ENCODE data around the gene UHRF1.

Gene UHRF1

DNA sequence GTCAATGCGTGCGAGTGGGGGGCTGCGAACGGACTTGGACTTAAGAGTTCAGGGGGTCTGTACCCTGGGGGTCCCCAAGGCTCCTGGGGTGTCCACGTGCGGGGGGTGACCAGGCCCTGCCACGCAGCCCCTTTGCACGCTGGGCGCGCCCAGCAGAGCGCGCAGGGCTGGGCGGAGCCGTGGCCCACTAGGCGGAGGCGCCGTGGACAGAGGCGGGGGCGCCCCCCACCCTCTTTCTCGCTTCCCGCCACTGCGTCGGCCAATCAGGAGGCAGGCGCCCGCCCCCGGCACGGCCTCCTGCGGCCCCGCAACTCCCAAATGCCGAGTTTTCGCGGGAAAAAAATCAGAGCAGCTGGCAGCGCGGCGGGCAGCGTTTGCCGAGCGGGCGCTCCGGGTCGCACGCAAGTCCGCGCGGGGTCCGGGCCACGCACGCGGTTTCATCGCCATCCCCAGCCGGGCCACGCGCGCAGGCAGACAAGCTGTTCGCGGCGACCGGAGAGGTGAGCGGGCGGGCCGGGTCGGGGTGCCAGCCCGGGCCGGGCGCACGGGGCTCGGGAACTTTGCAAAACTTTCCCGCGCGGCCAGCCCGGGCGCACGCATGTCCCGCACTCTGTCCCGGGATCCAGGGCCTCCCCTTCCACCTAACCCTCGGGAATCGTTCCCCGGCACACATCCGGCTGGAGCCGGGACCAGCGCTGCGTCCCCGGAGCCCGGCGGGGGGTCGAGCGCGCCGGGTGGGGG is at the start of gene UHRF1:
Gene UHRF1, plus strand, starts transcription at position 346 of the 741 bp plus-strand sequence. CDS start 1,385 bp downstream, outside the sequence.
- Histone ChIP-seq H3K9ac (ENCODE audit: low read depth in 1 of 2, low read length in 2 of 2) (peak within 1 kb of the TSS in 1 of 2 donors; percentile 49), H3K4me1 (ENCODE audit: control insufficient read depth in 2 of 2, insufficient read depth in 2 of 2, low read length in 2 of 2) (peaks cover 17 to 19% of the 10 kb centered on the region in 2 donors), H3K27me3 (ENCODE audit: control insufficient read depth in 2 of 2, insufficient read depth in 2 of 2, low read length in 2 of 2) (no peaks in the 10 kb centered on the region), H3K27ac (ENCODE audit: low read depth in 2 of 2, low read length in 2 of 2) (no peak within 1 kb of the TSS), H3K9me3 (ENCODE audit: control insufficient read depth in 2 of 2, low read length in 2 of 2) (no peaks in the 10 kb centered on the region), H3K4me3 (ENCODE audit: low read length in 2 of 2) (peak within 1 kb of the TSS; percentile 74), H3K36me3 (ENCODE audit: control insufficient read depth in 2 of 2, insufficient read depth in 2 of 2, low read length in 2 of 2) (no peaks in the 10 kb centered on the region)

DNA sequence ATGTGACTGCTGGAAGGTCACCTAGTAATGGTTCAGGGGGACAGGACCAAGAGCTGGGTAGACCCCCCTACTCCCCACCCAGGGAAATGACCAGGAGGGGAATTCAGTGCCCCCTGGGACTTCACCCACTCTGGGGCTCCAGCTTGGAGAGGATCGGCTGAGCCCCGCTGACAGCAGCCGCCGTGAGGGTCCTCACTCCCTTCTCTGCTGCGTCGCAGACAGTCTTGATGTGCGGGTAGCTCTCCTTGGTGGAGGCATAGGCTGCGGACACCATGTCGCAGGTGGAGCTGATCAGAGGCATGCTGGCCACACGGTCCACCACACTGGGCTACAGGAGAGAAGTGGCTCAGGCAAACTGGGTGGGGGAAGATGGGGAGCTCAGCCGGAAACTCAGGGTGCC is 49.6 kb upstream of the UHRF1 start:
- Histone ChIP-seq H3K27me3 (ENCODE audit: control insufficient read depth in 2 of 2, insufficient read depth in 2 of 2, low read length in 2 of 2) (no peaks in the 10 kb centered on the region), H3K4me3 (ENCODE audit: low read length in 2 of 2) (no peak overlapping the region), H3K27ac (ENCODE audit: low read depth in 2 of 2, low read length in 2 of 2) (no peak overlapping the region), H3K36me3 (ENCODE audit: control insufficient read depth in 2 of 2, insufficient read depth in 2 of 2, low read length in 2 of 2) (peaks cover 20 to 29% of the 10 kb centered on the region in 2 donors), H3K9ac (ENCODE audit: low read depth in 1 of 2, low read length in 2 of 2) (no peak overlapping the region), H3K4me1 (ENCODE audit: control insufficient read depth in 2 of 2, insufficient read depth in 2 of 2, low read length in 2 of 2) (peaks cover 5 to 9% of the 10 kb centered on the region in 2 donors), H3K9me3 (ENCODE audit: control insufficient read depth in 2 of 2, low read length in 2 of 2) (no peaks in the 10 kb centered on the region)

DNA sequence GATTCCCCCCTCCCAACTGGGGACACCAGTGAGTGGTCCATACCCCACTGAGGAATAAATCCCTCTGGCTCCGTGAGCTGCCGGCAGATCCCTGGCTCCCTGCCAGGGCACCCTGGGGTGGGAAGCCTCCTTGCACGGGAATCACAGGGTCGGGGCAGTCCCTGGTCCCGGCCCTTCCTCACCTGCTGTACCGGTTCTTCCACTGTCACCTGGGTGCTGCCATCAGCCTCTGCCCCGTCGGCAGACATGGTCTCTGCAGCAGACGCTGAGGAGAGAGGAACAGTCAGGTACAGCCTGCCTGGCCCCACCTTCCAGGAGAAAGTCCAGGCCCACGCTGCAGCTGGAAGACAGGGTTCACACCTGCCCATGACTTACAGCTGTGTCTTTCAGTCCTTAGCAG is 48.2 kb upstream of the UHRF1 start:
- Histone ChIP-seq H3K4me1 (ENCODE audit: control insufficient read depth in 2 of 2, insufficient read depth in 2 of 2, low read length in 2 of 2) (peaks cover 5 to 9% of the 10 kb centered on the region in 2 donors), H3K9me3 (ENCODE audit: control insufficient read depth in 2 of 2, low read length in 2 of 2) (no peaks in the 10 kb centered on the region), H3K27ac (ENCODE audit: low read depth in 2 of 2, low read length in 2 of 2) (peak overlapping the region; percentile 71 to 72), H3K4me3 (ENCODE audit: low read length in 2 of 2) (no peak overlapping the region), H3K36me3 (ENCODE audit: control insufficient read depth in 2 of 2, insufficient read depth in 2 of 2, low read length in 2 of 2) (peaks cover 11 to 20% of the 10 kb centered on the region in 2 donors), H3K27me3 (ENCODE audit: control insufficient read depth in 2 of 2, insufficient read depth in 2 of 2, low read length in 2 of 2) (no peaks in the 10 kb centered on the region), H3K9ac (ENCODE audit: low read depth in 1 of 2, low read length in 2 of 2) (peak overlapping the region in 1 of 2 donors; percentile 42)

DNA sequence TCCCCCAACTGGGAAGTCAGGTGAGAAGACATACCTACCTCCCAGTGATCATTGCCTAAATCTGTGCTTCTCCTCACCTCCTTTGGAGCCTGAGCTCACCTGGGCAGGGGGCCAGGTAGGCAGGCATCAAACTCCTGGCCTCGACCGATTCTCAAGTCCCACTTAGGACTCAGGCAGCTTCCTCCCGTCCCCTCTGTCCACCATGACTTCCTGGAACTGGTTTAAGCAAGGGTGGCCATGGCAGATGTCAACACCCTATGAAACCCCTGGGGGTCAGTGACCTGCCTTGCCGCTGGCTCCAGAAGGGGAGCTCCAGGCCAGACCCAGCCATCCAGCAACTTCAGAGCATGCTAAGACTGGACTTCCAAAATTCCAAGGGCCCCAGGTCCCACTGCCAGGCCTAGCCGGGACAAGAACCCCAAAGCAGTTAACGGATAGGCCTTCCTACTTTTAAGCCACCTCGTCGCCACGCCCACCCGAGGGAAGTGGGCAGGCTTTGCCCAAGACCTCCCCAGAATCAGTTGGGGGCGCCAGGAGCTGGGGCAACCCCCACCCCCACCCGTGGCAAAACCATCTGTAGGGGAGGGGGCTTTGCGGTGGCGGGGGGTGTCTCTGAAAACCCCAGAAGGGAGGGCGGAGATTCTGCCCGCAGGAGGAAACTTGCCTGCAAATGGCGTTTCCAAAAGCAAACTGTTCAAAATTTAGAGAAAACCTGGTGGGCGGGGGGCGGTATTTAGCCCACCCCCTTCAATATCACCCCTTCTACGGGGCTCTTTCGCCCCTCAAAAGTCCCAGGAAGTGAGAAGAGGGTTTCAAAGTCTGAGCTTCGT is 42.5 kb upstream of the UHRF1 start:
- peak overlapping the region; percentile 79 to 89 for H3K9ac ChIP-seq (ENCODE audit: low read depth in 1 of 2, low read length in 2 of 2)
- peaks cover 11 to 13% of the 10 kb centered on the region in 2 donors for H3K4me1 ChIP-seq (ENCODE audit: control insufficient read depth in 2 of 2, insufficient read depth in 2 of 2, low read length in 2 of 2)
- H3K27ac ChIP-seq (ENCODE audit: low read depth in 2 of 2, low read length in 2 of 2) = peak overlapping the region; percentile 83 to 85
- H3K27me3 ChIP-seq (ENCODE audit: control insufficient read depth in 2 of 2, insufficient read depth in 2 of 2, low read length in 2 of 2) = no peaks in the 10 kb centered on the region
- no peaks in the 10 kb centered on the region for H3K9me3 ChIP-seq (ENCODE audit: control insufficient read depth in 2 of 2, low read length in 2 of 2)
- peak overlapping the region; percentile 82 to 85 for H3K4me3 ChIP-seq (ENCODE audit: low read length in 2 of 2)
- H3K36me3 ChIP-seq (ENCODE audit: control insufficient read depth in 2 of 2, insufficient read depth in 2 of 2, low read length in 2 of 2) = peaks cover 0 to 3% of the 10 kb centered on the region in 2 donors

- H3K4me3 ChIP-seq (ENCODE audit: low read length in 2 of 2) = peak within 1 kb of the TSS; percentile 84 to 85
- peak within 1 kb of the TSS; percentile 83 to 85 for H3K27ac ChIP-seq (ENCODE audit: low read depth in 2 of 2, low read length in 2 of 2)
- H3K4me1 ChIP-seq (ENCODE audit: control insufficient read depth in 2 of 2, insufficient read depth in 2 of 2, low read length in 2 of 2) = peaks cover 11 to 13% of the 10 kb centered on the region in 2 donors
- peak within 1 kb of the TSS; percentile 79 to 89 for H3K9ac ChIP-seq (ENCODE audit: low read depth in 1 of 2, low read length in 2 of 2)
- H3K9me3 ChIP-seq (ENCODE audit: control insufficient read depth in 2 of 2, low read length in 2 of 2) = no peaks in the 10 kb centered on the region
- H3K27me3 ChIP-seq (ENCODE audit: control insufficient read depth in 2 of 2, insufficient read depth in 2 of 2, low read length in 2 of 2) = no peaks in the 10 kb centered on the region
- H3K36me3 ChIP-seq (ENCODE audit: control insufficient read depth in 2 of 2, insufficient read depth in 2 of 2, low read length in 2 of 2) = peaks cover 0 to under 1% of the 10 kb centered on the region in 2 donors
These were observed 41.6 kb upstream of the UHRF1 start, which contains the start of gene PLIN3 for GRCh38 chr19:4867534-4868285. Gene PLIN3 (minus strand): TSS chr19:4867667. CDS start chr19:4861394, 6,273 bp downstream.

GRCh38 chr19:4868286-4868834 is 40.9 kb upstream of the UHRF1 start:
- no peaks in the 10 kb centered on the region for H3K9me3 ChIP-seq (ENCODE audit: control insufficient read depth in 2 of 2, low read length in 2 of 2)
- H3K27me3 ChIP-seq (ENCODE audit: control insufficient read depth in 2 of 2, insufficient read depth in 2 of 2, low read length in 2 of 2) = no peaks in the 10 kb centered on the region
- H3K9ac ChIP-seq (ENCODE audit: low read depth in 1 of 2, low read length in 2 of 2) = no peak overlapping the region
- peaks cover 11 to 13% of the 10 kb centered on the region in 2 donors for H3K4me1 ChIP-seq (ENCODE audit: control insufficient read depth in 2 of 2, insufficient read depth in 2 of 2, low read length in 2 of 2)
- no peaks in the 10 kb centered on the region for H3K36me3 ChIP-seq (ENCODE audit: control insufficient read depth in 2 of 2, insufficient read depth in 2 of 2, low read length in 2 of 2)
- no peak overlapping the region for H3K4me3 ChIP-seq (ENCODE audit: low read length in 2 of 2)
- peak overlapping the region; percentile 83 to 85 for H3K27ac ChIP-seq (ENCODE audit: low read depth in 2 of 2, low read length in 2 of 2)

DNA sequence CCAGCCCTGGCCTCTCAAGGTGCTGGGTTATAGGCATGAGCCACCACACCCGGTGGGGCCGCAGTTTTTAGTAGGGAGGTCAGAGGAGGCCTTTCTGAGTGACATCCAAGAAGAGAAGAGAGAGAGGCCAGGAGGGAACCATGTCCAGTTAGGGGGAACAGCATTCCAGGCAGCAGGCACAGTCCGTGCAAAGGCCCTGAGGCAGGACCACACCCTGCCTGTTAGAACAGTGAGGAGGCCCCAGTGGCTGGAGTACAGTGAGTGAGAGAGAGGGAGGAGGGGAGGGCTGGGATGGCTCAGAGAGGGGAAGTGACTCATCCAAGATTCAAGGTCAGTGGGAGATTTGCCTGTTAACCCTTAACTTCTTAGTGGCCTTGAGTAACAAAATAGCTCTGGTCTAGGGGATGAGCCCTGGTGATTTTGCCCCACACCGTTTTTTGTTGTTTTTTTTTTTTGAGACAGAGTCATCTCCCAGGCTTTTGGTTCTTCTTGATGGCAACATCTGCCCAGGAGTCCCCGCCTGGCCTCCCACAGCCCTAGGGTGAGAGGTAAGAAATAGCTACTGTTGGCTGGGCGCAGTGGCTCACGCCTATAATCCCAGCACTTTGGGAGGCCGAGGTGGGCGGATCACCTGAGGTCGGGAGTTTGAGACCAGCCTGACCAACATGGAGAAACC is 39.1 kb upstream of the UHRF1 start:
- H3K4me1 ChIP-seq (ENCODE audit: control insufficient read depth in 2 of 2, insufficient read depth in 2 of 2, low read length in 2 of 2) = peaks cover 11 to 13% of the 10 kb centered on the region in 2 donors
- H3K27me3 ChIP-seq (ENCODE audit: control insufficient read depth in 2 of 2, insufficient read depth in 2 of 2, low read length in 2 of 2) = no peaks in the 10 kb centered on the region
- H3K4me3 ChIP-seq (ENCODE audit: low read length in 2 of 2) = no peak overlapping the region
- H3K9ac ChIP-seq (ENCODE audit: low read depth in 1 of 2, low read length in 2 of 2) = no peak overlapping the region
- peak overlapping the region in 1 of 2 donors; percentile 52 for H3K27ac ChIP-seq (ENCODE audit: low read depth in 2 of 2, low read length in 2 of 2)
- H3K9me3 ChIP-seq (ENCODE audit: control insufficient read depth in 2 of 2, low read length in 2 of 2) = no peaks in the 10 kb centered on the region
- H3K36me3 ChIP-seq (ENCODE audit: control insufficient read depth in 2 of 2, insufficient read depth in 2 of 2, low read length in 2 of 2) = no peaks in the 10 kb centered on the region

GRCh38 chr19:4871711-4872110 is 37.6 kb upstream of the UHRF1 start:
- H3K27me3 ChIP-seq (ENCODE audit: control insufficient read depth in 2 of 2, insufficient read depth in 2 of 2, low read length in 2 of 2) = no peaks in the 10 kb centered on the region
- no peak overlapping the region for H3K4me3 ChIP-seq (ENCODE audit: low read length in 2 of 2)
- H3K4me1 ChIP-seq (ENCODE audit: control insufficient read depth in 2 of 2, insufficient read depth in 2 of 2, low read length in 2 of 2) = peaks cover 6 to 11% of the 10 kb centered on the region in 2 donors
- no peak overlapping the region for H3K27ac ChIP-seq (ENCODE audit: low read depth in 2 of 2, low read length in 2 of 2)
- H3K9ac ChIP-seq (ENCODE audit: low read depth in 1 of 2, low read length in 2 of 2) = no peak overlapping the region
- H3K9me3 ChIP-seq (ENCODE audit: control insufficient read depth in 2 of 2, low read length in 2 of 2) = no peaks in the 10 kb centered on the region
- no peaks in the 10 kb centered on the region for H3K36me3 ChIP-seq (ENCODE audit: control insufficient read depth in 2 of 2, insufficient read depth in 2 of 2, low read length in 2 of 2)

GRCh38 chr19:4873930-4874329 is 35.4 kb upstream of the UHRF1 start:
- Histone ChIP-seq H3K4me3 (ENCODE audit: low read length in 2 of 2) (no peak overlapping the region), H3K4me1 (ENCODE audit: control insufficient read depth in 2 of 2, insufficient read depth in 2 of 2, low read length in 2 of 2) (peaks cover 2 to 3% of the 10 kb centered on the region in 2 donors), H3K36me3 (ENCODE audit: control insufficient read depth in 2 of 2, insufficient read depth in 2 of 2, low read length in 2 of 2) (no peaks in the 10 kb centered on the region), H3K27ac (ENCODE audit: low read depth in 2 of 2, low read length in 2 of 2) (no peak overlapping the region), H3K9me3 (ENCODE audit: control insufficient read depth in 2 of 2, low read length in 2 of 2) (no peaks in the 10 kb centered on the region), H3K27me3 (ENCODE audit: control insufficient read depth in 2 of 2, insufficient read depth in 2 of 2, low read length in 2 of 2) (no peaks in the 10 kb centered on the region), H3K9ac (ENCODE audit: low read depth in 1 of 2, low read length in 2 of 2) (no peak overlapping the region)

All from mucosa of rectum (tissue), 2 donors.